Body of pancreas (tissue), 4 donors: Measurements from ENCODE around the gene SOX4.

Experiments
- CTCF ChIP-seq, 7 experiments: fragments of 450-650 bp in 4 of 7; fragments of 200-600 bp in 3 of 7; sonication (generic) in 3 of 7; IDR thresholded peaks; one replicate each; pipeline ENCODE4 v1.5.1; 2016 to 2019; ENCODE audit warnings: antibody characterized with exemption in 7 of 7
- POLR2A ChIP-seq, 3 donors: fragments of 450-650 bp; IDR thresholded peaks; one replicate each; pipeline ENCODE4 v1.6.1; 2016; ENCODE audit warnings: antibody characterized with exemption in 3 of 3, mild to moderate bottlenecking in 2 of 3

- TF ChIP-seq CTCF (IDR thresholded peaks at IDR 0.05) (no peak), POLR2A (IDR thresholded peaks at IDR 0.05) (no peak)
Observed at GRCh38 chr6:21592953-21593352, 598 bp upstream of the SOX4 start.
